Hepatocyte (in vitro differentiated cells): ENCODE data around the gene DRC7. TPM values are rescaled to one million over a fixed set of nuclear protein-coding genes. Genes with fewer than 3 reads are reported as not detected.

ENCODE experiments used
- DNase-seq: peaks from one replicate; pipeline ENCODE4 v3.0.0-alpha.2; 2016; ENCODE audit warnings: low spot score
- H2AFZ ChIP-seq: fragments of 200-600 bp; sonication (generic); 2 replicates; pipeline ENCODE4 v1.6.0; 2016; ENCODE audit warnings: antibody characterized with exemption, mild to moderate bottlenecking
- H3K27ac ChIP-seq: fragments of 200-600 bp; sonication (generic); 2 replicates; pipeline ENCODE4 v1.5.1; 2016; ENCODE audit warnings: mild to moderate bottlenecking
- H3K27me3 ChIP-seq: fragments of 200-600 bp; sonication (generic); 2 replicates; pipeline ENCODE4 v1.6.1; 2016
- H3K36me3 ChIP-seq: fragments of 200-600 bp; sonication (generic); replicated peaks from 2 replicates; pipeline ENCODE4 v1.5.1; 2016; ENCODE audit warnings: low read depth; ENCODE audit not compliant: insufficient read depth
- H3K4me1 ChIP-seq: fragments of 200-600 bp; sonication (generic); 2 replicates; pipeline ENCODE4 v1.5.1; 2016; ENCODE audit warnings: mild to moderate bottlenecking, moderate library complexity; ENCODE audit not compliant: insufficient read depth
- H3K4me2 ChIP-seq: fragments of 200-600 bp; sonication (generic); 2 replicates; pipeline ENCODE4 v1.6.0; 2016
- H3K4me3 ChIP-seq: fragments of 200-600 bp; sonication (generic); 2 replicates; pipeline ENCODE4 v1.5.1; 2016; ENCODE audit warnings: mild to moderate bottlenecking
- H3K79me2 ChIP-seq: fragments of 200-600 bp; sonication (generic); 2 replicates; pipeline ENCODE4 v1.6.0; 2017; ENCODE audit warnings: mild to moderate bottlenecking
- H3K9me2 ChIP-seq: fragments of 200-600 bp; sonication (generic); replicated peaks from 2 replicates; pipeline ENCODE4 v1.6.0; 2017; ENCODE audit warnings: mild to moderate bottlenecking; ENCODE audit not compliant: insufficient read depth
- H3K9me3 ChIP-seq: fragments of 200-600 bp; sonication (generic); 2 replicates; pipeline ENCODE4 v1.5.1; 2016; ENCODE audit warnings: low read depth, mild to moderate bottlenecking
- H4K20me1 ChIP-seq: fragments of 200-600 bp; sonication (generic); 2 replicates; pipeline ENCODE4 v1.6.0; 2016; ENCODE audit warnings: mild to moderate bottlenecking; ENCODE audit not compliant: insufficient read depth, poor library complexity, severe bottlenecking
- EZH2 ChIP-seq: fragments of 200-600 bp; sonication (generic); IDR thresholded peaks from 2 replicates; pipeline ENCODE4 v1.6.1; 2016; ENCODE audit warnings: antibody characterized with exemption, mild to moderate bottlenecking, borderline replicate concordance
- EZH2phosphoT487 ChIP-seq: fragments of 200-600 bp; sonication (generic); IDR thresholded peaks from one replicate; pipeline ENCODE4 v1.6.1; 2018; ENCODE audit warnings: antibody characterized with exemption, mild to moderate bottlenecking, low read depth, moderate library complexity; ENCODE audit not compliant: unreplicated experiment, severe bottlenecking
- WGBS: methylation state at CpG from one replicate; pipeline ENCODE4 v1.1.6; 2016; ENCODE audit warnings: low lambda C conversion rate; ENCODE audit errors: missing lambda C conversion rate; 5-methylcytosine and 5-hydroxymethylcytosine counted together
- polyA plus RNA-seq: library from polyadenylated mRNA; unstranded; fragments of >200 nt; fragmentation: Nextera tagmentation; extraction: Ambion mirVana; gene quantifications from 2 replicates; pipeline ENCODE4 v1.2.1, GENCODE V29; 2016
- total RNA-seq: library from RNA; depleted of rRNA; stranded (reverse); fragments of >200 nt; gene quantifications from 2 replicates; pipeline ENCODE4 v1.2.3, GENCODE V29; 2014
- TF ChIP-seq, protein P1 (sequence below): fragments of 200-600 bp; sonication (generic); IDR thresholded peaks from 2 replicates; pipeline ENCODE4 v1.5.1; 2016; ENCODE audit warnings: antibody characterized with exemption, mild to moderate bottlenecking; ENCODE audit not compliant: poor library complexity

The DRC7 gene
- total and polyA plus RNA-seq, 2 experiments from 2014 or later = 0.27 to 0.93 TPM

DNA sequence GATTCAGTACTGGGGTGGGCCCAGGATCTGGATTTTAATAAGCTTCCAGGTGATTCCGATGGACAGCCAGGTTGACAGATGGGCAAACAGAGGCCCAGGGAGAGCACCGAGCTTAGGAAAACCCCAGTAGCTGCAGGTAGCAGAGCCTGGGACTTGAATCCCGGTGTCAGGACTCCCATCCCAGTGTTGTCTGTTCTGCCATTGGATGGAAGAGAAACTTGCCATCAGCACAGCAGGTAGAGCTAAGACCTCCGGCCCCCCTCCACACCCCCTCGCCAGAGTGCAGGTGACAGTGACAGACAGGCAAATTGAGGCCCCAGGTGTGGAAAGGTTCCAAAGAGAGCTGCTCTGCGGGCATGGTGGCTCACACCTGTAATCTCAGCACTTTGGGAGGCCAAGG, 53.4 kb downstream of the DRC7 start:
- no peaks in the 10 kb centered on the region for H4K20me1 ChIP-seq
- H3K79me2 ChIP-seq = no peaks in the 10 kb centered on the region
- no peak overlapping the region for H2AFZ ChIP-seq
- H3K9me2 ChIP-seq = no peaks in the 10 kb centered on the region
- no peak overlapping the region for H3K27ac ChIP-seq
- no peak overlapping the region for H3K4me2 ChIP-seq
- no peaks in the 10 kb centered on the region for H3K9me3 ChIP-seq
- H3K4me1 ChIP-seq = no peaks in the 10 kb centered on the region
- DNase-seq = no peak
- H3K27me3 ChIP-seq = no peaks in the 10 kb centered on the region
- H3K4me3 ChIP-seq = no peak overlapping the region
- TF ChIP-seq EZH2phosphoT487 = no peak
- TF ChIP-seq, protein P1, sequence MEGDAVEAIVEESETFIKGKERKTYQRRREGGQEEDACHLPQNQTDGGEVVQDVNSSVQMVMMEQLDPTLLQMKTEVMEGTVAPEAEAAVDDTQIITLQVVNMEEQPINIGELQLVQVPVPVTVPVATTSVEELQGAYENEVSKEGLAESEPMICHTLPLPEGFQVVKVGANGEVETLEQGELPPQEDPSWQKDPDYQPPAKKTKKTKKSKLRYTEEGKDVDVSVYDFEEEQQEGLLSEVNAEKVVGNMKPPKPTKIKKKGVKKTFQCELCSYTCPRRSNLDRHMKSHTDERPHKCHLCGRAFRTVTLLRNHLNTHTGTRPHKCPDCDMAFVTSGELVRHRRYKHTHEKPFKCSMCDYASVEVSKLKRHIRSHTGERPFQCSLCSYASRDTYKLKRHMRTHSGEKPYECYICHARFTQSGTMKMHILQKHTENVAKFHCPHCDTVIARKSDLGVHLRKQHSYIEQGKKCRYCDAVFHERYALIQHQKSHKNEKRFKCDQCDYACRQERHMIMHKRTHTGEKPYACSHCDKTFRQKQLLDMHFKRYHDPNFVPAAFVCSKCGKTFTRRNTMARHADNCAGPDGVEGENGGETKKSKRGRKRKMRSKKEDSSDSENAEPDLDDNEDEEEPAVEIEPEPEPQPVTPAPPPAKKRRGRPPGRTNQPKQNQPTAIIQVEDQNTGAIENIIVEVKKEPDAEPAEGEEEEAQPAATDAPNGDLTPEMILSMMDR = no peak
- no peak for TF ChIP-seq EZH2
- H3K36me3 ChIP-seq = no peaks in the 10 kb centered on the region
- 87% methylated on average over 6 of the region's 6 CpGs for WGBS

DNA sequence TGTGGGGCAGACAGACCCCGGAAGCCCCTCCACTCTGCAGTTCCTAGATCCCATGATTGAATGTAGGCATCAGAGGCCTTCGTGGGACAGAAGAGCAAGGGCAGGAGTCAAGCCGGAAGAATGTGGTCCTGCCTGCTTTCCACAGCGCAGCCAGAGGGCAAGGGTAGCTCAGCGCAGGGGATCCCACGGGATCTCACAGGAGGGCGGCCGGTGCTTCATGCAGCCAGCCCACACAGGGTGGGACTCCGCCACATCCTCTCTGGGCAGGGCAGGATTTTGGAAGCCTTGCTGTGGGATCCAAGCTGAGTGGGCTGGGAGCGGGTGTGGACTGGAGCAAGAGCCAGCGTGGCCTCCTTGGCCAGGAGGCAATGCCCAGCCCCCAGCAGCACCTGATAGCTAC, 54.0 kb downstream of the DRC7 start:
- Histone ChIP-seq H3K4me2 (no peak overlapping the region), H3K9me2 (no peaks in the 10 kb centered on the region), H3K27me3 (no peaks in the 10 kb centered on the region), H2AFZ (no peak overlapping the region), H3K4me1 (no peaks in the 10 kb centered on the region), H3K36me3 (no peaks in the 10 kb centered on the region), H3K27ac (no peak overlapping the region), H3K79me2 (no peaks in the 10 kb centered on the region), H3K4me3 (no peak overlapping the region), H3K9me3 (no peaks in the 10 kb centered on the region), H4K20me1 (no peaks in the 10 kb centered on the region)
- TF ChIP-seq EZH2 (no peak), EZH2phosphoT487 (no peak)
- TF ChIP-seq, protein P1 = no peak
- no peak for DNase-seq
- WGBS = 78% methylated on average over 11 of the region's 11 CpGs

DNA sequence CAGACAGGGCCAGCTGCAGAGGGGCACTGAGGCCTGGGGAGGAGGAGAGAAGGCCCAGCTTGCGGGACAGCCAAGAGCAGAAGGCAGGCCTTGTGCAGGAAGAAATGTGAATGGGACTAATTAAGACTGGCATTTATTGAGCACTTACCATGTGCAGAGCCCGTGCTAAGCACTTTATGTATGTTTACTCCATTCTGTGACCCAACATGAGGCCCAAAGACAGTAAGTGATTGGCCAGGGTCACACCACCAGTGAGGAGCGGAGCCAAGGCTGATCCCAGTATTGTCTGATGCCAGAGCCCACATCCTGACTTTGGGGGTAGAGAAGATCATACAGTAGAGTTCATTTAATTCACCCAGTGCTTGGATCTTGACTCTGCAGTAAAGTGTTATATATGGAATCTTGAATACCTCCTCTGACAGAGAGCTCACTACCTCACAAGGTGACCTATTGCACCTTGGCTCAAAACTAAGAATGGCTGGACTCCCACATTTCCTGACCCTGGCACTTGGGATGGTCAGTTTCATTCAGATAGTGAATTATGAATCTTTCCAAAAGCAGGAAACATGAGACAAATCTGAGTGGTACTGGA, 54.6 kb downstream of the DRC7 start:
- TF ChIP-seq EZH2phosphoT487 = no peak
- no peak for TF ChIP-seq EZH2
- TF ChIP-seq, protein P1 = no peak
- H4K20me1 ChIP-seq = no peaks in the 10 kb centered on the region
- H3K36me3 ChIP-seq = no peaks in the 10 kb centered on the region
- no peak overlapping the region for H2AFZ ChIP-seq
- no peak overlapping the region for H3K4me2 ChIP-seq
- H3K79me2 ChIP-seq = no peaks in the 10 kb centered on the region
- H3K27ac ChIP-seq = no peak overlapping the region
- no peaks in the 10 kb centered on the region for H3K9me2 ChIP-seq
- DNase-seq = no peak
- H3K4me3 ChIP-seq = no peak overlapping the region
- H3K9me3 ChIP-seq = no peaks in the 10 kb centered on the region
- 77% methylated on average over 3 of the region's 3 CpGs for WGBS
- no peaks in the 10 kb centered on the region for H3K27me3 ChIP-seq
- no peaks in the 10 kb centered on the region for H3K4me1 ChIP-seq
